Ishikawa (cell line): ENCODE measurements around the gene RXRA.

Experiments
- CEBPB ChIP-seq: IDR thresholded peaks from 2 replicates; pipeline ENCODE4 v1.6.1; 2012
- CREB1 ChIP-seq: IDR thresholded peaks from 2 replicates; pipeline ENCODE4 v1.6.1; 2012; ENCODE audit warnings: low read depth
- EGR1 ChIP-seq: IDR thresholded peaks from 2 replicates; pipeline ENCODE4 v1.6.1; 2012
- EP300 ChIP-seq: IDR thresholded peaks from 2 replicates; pipeline ENCODE4 v1.6.1; 2012; ENCODE audit warnings: borderline replicate concordance
- FOXM1 ChIP-seq: IDR thresholded peaks from 2 replicates; pipeline ENCODE4 v1.6.1; 2012; ENCODE audit warnings: low read depth, borderline replicate concordance
- NFIC ChIP-seq: IDR thresholded peaks from 2 replicates; pipeline ENCODE4 v1.6.1; 2012
- RAD21 ChIP-seq: IDR thresholded peaks from 2 replicates; pipeline ENCODE4 v1.6.1; 2012; ENCODE audit warnings: low read depth
- TAF1 ChIP-seq: IDR thresholded peaks from 2 replicates; pipeline ENCODE4 v1.6.1; 2012; ENCODE audit warnings: low read depth, mild to moderate bottlenecking
- TCF12 ChIP-seq: IDR thresholded peaks from 2 replicates; pipeline ENCODE4 v1.6.1; 2012; ENCODE audit warnings: low read depth
- TEAD4 ChIP-seq: IDR thresholded peaks from 2 replicates; pipeline ENCODE4 v1.6.1; 2012
- YY1 ChIP-seq: IDR thresholded peaks from 2 replicates; pipeline ENCODE4 v1.6.1; 2012; ENCODE audit warnings: low read depth
- ZBTB7A ChIP-seq: IDR thresholded peaks from 2 replicates; pipeline ENCODE4 v1.6.1; 2012; ENCODE audit warnings: low read depth
- TF ChIP-seq, protein P1 (sequence below): IDR thresholded peaks from 2 replicates; pipeline ENCODE4 v1.6.1; 2012
- TF ChIP-seq, protein P2 (sequence below): IDR thresholded peaks from 2 replicates; pipeline ENCODE4 v1.6.1; 2012
- TF ChIP-seq, protein P3 (sequence below): IDR thresholded peaks from 2 replicates; pipeline ENCODE4 v1.6.1; 2012; ENCODE audit warnings: low read depth, mild to moderate bottlenecking

The RXRA gene

GRCh38 chr9:134473141-134474054, 147.1 kb downstream of the RXRA start:
- TF ChIP-seq EP300 (no peak), CREB1 (no peak), FOXM1 (no peak), CEBPB (no peak), TCF12 (no peak), RAD21 (no peak), ZBTB7A (no peak), TEAD4 (no peak), YY1 (no peak), EGR1 (no peak), TAF1 (no peak), NFIC (no peak)
- TF ChIP-seq, protein P1, sequence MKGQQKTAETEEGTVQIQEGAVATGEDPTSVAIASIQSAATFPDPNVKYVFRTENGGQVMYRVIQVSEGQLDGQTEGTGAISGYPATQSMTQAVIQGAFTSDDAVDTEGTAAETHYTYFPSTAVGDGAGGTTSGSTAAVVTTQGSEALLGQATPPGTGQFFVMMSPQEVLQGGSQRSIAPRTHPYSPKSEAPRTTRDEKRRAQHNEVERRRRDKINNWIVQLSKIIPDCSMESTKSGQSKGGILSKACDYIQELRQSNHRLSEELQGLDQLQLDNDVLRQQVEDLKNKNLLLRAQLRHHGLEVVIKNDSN: no peak
- TF ChIP-seq, protein P2, sequence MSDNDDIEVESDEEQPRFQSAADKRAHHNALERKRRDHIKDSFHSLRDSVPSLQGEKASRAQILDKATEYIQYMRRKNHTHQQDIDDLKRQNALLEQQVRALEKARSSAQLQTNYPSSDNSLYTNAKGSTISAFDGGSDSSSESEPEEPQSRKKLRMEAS: no peak
- TF ChIP-seq, protein P3, sequence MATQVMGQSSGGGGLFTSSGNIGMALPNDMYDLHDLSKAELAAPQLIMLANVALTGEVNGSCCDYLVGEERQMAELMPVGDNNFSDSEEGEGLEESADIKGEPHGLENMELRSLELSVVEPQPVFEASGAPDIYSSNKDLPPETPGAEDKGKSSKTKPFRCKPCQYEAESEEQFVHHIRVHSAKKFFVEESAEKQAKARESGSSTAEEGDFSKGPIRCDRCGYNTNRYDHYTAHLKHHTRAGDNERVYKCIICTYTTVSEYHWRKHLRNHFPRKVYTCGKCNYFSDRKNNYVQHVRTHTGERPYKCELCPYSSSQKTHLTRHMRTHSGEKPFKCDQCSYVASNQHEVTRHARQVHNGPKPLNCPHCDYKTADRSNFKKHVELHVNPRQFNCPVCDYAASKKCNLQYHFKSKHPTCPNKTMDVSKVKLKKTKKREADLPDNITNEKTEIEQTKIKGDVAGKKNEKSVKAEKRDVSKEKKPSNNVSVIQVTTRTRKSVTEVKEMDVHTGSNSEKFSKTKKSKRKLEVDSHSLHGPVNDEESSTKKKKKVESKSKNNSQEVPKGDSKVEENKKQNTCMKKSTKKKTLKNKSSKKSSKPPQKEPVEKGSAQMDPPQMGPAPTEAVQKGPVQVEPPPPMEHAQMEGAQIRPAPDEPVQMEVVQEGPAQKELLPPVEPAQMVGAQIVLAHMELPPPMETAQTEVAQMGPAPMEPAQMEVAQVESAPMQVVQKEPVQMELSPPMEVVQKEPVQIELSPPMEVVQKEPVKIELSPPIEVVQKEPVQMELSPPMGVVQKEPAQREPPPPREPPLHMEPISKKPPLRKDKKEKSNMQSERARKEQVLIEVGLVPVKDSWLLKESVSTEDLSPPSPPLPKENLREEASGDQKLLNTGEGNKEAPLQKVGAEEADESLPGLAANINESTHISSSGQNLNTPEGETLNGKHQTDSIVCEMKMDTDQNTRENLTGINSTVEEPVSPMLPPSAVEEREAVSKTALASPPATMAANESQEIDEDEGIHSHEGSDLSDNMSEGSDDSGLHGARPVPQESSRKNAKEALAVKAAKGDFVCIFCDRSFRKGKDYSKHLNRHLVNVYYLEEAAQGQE: no peak

DNA sequence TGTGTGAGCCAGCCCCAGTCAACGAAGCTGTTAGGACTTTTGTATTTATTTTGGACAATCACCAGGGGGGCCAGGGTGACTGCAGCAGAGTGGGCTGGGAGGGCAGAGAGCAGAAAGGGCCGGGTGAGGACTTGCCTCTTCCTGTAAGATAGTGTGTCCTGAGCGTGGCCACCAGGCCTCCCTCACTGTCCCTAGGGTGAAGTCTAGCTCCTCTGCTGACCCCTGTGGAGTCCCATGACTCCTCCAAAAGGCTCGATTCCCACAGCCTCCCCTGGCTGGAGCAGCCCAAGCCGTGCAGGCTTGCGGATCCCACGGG, 147.8 kb downstream of the RXRA start:
- TF ChIP-seq FOXM1: no peak
- TF ChIP-seq EGR1: no peak
- TF ChIP-seq, protein P2: no peak
- TF ChIP-seq NFIC: no peak
- TF ChIP-seq RAD21: no peak
- TF ChIP-seq TEAD4: no peak
- no peak for TF ChIP-seq ZBTB7A

- TF ChIP-seq NFIC (no peak), FOXM1 (no peak), ZBTB7A (no peak), CREB1 (no peak), CEBPB (no peak), RAD21 (no peak), EGR1 (no peak)
- TF ChIP-seq, protein P1: no peak
- TF ChIP-seq, protein P2: no peak
- TF ChIP-seq, protein P3: no peak
Measured at GRCh38 chr9:134475011-134475790, 148.9 kb downstream of the RXRA start.

GRCh38 chr9:134476272-134476941, 150.2 kb downstream of the RXRA start:
- TF ChIP-seq TEAD4 (no peak), CREB1 (no peak), EP300 (no peak), ZBTB7A (no peak), TCF12 (no peak), CEBPB (no peak), RAD21 (no peak), NFIC (no peak), YY1 (no peak), FOXM1 (no peak), TAF1 (no peak), EGR1 (no peak)
- TF ChIP-seq, protein P2: no peak
- TF ChIP-seq, protein P3: no peak
- TF ChIP-seq, protein P1: no peak
